Femur (tissue), 1 donor: Measurements from ENCODE around the gene NEGR1.

Source experiments
- DNase-seq: peaks from one replicate; pipeline ENCODE4 v3.0.0-alpha.2; 2017

The NEGR1 gene

DNA sequence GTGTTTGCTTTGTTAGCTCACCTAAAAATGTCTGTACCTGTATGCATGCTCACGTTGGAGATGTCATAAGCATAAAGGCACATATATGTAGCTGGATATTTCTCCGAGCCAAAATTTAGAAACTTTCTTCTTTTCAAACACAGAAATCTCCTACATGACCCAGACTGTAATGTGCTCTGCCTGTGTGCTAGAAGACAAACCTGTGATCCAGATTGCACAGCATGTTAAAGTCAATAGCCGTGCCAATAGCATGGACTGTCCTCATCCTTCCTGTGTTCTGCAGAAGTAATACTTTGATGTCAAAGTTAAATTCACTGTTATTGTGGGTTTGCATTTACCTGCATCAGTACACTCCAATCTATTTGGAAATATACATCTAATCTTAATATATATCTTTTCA, 855.3 kb downstream of the NEGR1 start:
- DNase-seq = no peak

DNA sequence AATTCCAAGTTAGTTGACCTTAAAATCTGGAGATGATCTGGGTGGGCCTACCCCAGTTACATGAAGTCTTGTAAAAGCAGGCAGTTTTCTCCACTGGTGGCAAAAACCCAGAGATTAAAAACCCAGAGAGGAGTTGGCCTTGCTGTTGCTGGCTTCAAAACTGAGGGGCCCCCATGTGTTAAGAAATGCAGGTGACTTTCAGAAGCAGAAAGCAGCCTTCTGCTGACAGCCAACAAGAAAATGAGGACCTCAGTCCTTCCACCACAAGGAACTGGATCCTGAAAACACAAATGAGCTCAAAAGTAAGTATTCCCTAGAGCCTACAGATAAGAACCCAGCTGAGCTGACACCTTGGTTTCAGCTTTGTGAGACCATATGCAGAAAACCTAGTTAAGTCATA, 857.8 kb downstream of the NEGR1 start:
- DNase-seq = no peak

- no peak for DNase-seq
These were observed 860.1 kb downstream of the NEGR1 start for GRCh38 chr1:71422221-71422620.

DNA sequence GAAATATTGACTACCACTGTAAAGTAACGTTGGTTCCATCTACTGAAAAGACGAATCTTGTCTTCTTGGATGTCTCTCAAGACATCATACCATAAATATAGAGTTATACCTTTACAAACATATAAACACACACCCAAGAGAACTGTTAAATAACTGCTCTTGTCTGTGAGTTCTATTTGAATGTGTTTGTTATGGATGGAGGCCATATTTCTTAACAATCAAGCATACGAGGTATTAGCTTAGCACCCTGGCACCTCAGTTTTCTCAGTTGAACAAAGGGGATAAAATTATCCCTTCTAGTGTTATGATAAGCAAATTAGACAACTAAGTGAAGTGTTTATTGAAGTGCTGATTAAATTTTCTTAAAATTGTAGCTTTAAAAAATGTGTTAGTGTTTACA, 864.9 kb downstream of the NEGR1 start:
- DNase-seq = no peak

DNA sequence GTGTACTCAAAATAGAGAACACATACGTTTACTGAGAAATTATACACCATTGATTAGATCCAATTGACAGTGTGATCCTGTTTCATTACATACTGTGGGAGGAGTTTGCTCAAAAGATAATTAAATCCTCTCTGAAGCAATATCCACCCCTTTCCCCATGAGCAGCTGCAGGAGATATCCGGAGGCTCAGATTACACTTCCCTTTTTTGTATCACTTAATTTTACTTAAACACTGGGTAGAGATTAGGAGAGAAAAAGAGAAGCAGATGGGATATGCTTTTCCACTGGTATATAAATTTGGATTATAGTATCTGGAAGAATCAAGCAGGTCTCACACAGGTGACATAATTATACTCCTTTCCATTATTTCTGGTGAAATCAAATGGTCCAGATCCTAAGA, 868.2 kb downstream of the NEGR1 start:
- no peak for DNase-seq

GRCh38 chr1:71413441-71414175, 868.7 kb downstream of the NEGR1 start:
- DNase-seq = no peak

DNA sequence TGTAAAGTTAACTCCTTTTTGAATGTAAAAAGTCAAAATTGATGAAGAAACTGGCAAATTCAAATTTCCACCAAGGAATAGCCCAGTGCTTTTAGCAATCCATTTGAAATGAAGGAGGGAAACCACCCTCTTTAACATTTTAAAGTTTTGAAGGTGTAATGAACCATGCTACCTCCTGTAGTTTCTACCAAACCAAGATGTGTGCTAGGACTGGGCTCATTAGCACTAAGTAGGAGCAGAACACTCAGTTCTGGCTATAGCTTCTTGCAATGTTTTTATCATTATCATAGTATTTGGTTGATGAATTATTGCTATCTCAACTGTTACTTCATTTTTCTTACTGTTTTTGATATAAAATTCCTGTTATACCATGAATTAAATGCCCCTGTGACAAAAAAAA, 882.3 kb downstream of the NEGR1 start:
- no peak for DNase-seq

- no peak for DNase-seq
These were observed 882.7 kb downstream of the NEGR1 start for GRCh38 chr1:71399594-71399993.

GRCh38 chr1:71393301-71393700, 889.0 kb downstream of the NEGR1 start:
- no peak for DNase-seq

GRCh38 chr1:71390518-71390917, 891.8 kb downstream of the NEGR1 start:
- no peak for DNase-seq

GRCh38 chr1:71377886-71378285, 904.5 kb downstream of the NEGR1 start:
- DNase-seq = no peak

GRCh38 chr1:71372496-71372895, 909.8 kb downstream of the NEGR1 start:
- DNase-seq = no peak

DNA sequence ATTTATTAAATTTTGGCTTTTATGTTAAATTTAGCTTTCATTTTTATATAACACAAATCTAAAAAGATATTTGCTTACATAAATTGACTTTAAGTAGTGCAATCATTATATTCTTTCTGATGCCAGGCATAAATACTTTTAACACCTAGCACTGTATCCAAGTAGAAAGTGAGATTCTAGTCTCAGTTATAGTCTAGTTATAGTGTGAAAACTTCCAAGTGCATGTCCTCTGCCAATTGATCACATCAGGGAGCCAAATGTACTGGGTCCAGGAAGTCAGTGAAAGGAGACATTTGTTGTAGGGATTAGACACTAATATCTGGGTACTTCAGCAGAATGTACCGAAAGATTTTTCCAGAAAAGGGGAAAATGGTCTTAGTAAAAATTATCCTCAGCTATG, 910.8 kb downstream of the NEGR1 start:
- DNase-seq = no peak

DNA sequence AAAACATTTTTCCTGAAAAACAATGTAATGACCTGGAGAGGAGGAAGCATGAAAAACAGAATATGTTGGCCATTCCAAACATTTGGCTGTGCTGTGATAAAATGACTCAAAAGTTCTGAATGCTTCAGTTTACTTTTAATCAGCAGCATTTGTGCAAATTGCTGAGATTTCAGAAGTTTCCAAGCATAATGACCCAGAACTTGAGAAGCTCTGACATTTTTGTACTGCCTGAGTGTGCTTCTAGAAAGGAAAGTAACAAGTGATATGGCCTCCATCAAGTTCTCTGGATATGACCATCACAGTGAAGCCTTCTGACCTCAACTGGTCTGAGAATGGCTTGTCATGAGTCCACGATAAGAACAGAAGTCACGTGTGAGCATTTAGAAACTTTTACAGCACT, 918.1 kb downstream of the NEGR1 start:
- DNase-seq = no peak

DNA sequence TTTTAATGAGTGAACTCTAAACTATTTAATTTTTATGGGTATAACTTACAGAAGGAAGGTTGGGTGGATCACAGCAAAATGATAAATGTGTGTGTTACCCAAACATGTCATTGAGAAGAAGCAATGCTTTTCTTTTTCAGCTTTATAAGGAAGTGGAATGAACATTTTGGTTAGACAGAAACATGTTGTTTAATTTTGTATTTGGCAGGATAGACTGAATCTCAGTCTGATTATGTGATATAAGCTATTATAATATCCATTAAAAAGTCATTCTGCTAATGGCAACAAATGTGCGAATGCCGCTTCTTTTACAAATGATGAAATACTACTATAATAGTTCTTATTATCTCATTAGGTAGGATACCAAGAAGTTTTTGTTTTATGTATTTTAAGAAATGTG, 919.6 kb downstream of the NEGR1 start:
- no peak for DNase-seq

DNA sequence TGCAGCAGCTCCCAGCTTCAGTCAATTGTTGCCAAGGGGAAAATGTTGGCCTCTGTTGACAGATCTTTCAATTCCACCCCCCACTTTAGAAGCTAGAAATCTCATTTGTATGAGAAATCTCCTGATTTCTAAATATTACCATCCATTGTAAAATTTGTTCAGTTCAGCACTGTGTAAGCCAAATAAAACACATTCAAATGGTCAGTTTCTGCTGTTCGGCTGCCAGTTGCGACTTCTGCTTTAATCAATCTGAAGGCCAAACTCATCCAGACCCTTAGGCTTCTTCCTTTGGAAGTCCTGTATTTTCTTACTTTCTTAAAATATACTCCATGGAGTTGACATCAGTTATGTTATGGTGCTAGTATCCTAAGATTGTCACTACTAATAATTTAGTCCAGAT, 920.3 kb downstream of the NEGR1 start:
- no peak for DNase-seq

GRCh38 chr1:71357708-71358107, 924.6 kb downstream of the NEGR1 start:
- DNase-seq = no peak

GRCh38 chr1:71351438-71351837, 930.9 kb downstream of the NEGR1 start:
- DNase-seq = no peak

DNA sequence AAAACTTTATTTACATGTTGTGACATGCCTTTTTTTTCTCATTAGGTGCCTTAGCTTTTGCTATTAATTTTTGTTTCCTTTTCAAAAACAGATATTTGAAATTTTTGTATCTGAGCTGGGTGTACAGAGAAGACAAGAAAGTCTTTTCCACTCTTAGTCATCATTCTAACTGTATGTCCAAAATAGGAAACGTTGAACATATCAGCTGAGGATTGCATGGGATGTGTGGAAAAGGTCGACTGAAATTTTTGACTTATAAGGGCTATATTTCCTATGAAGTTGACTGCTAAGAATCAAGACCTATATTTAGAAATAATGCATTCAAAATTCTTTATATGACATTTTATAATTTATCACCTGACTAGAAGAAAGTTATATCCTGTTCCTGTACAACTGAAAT, 931.5 kb downstream of the NEGR1 start:
- no peak for DNase-seq

GRCh38 chr1:71350330-71350729, 932.0 kb downstream of the NEGR1 start:
- no peak for DNase-seq
